Body of pancreas (tissue), 4 donors: ENCODE measurements around the gene THSD4. TPM values are rescaled to one million over a fixed set of nuclear protein-coding genes. Genes with fewer than 3 reads are reported as not detected.

ENCODE experiments used
- ATAC-seq: fragments of 150-250 bp; one replicate; pipeline ENCODE4 v1.9.1; 2016
- DNase-seq, 4 donors: peaks; one replicate each; pipeline ENCODE4 v3.0.0-alpha.2; 2019
- H3K27ac ChIP-seq, 4 donors: fragments of 200-600 bp; sonication (generic); 1 replicate in 3 of 4; 2 replicates in 1 of 4; pipeline versions ENCODE4 v1.5.1 to v1.6.1; 2016 to 2019; ENCODE audit warnings: mild to moderate bottlenecking in 1 of 4, mixed read lengths in 1 of 4, moderate library complexity in 1 of 4
- H3K27me3 ChIP-seq, 2 donors: fragments of 200-600 bp; sonication (generic); one replicate each; pipeline ENCODE4 v1.6.0; 2016; ENCODE audit warnings: mild to moderate bottlenecking in 1 of 2
- H3K36me3 ChIP-seq, 2 donors: fragments of 200-600 bp; sonication (generic); replicated peaks in 1 of 2; 2 replicates each; pipeline ENCODE4 v1.5.1; 2016; ENCODE audit warnings: low read depth in 2 of 2; ENCODE audit not compliant: insufficient read depth in 1 of 2
- H3K4me1 ChIP-seq: fragments of 200-600 bp; sonication (generic); one replicate; pipeline ENCODE4 v1.6.0; 2016
- H3K4me3 ChIP-seq, 2 donors: fragments of 200-600 bp; sonication (generic); 1 replicate in 1 of 2; 2 replicates in 1 of 2; pipeline ENCODE4 v1.5.1; 2016 to 2019
- H3K9me3 ChIP-seq, 3 donors: fragments of 200-600 bp; sonication (generic); 1 replicate in 2 of 3; 2 replicates in 1 of 3; pipeline ENCODE4 v1.5.1; 2016
- POLR2A ChIP-seq, 3 donors: fragments of 450-650 bp; IDR thresholded peaks; one replicate each; pipeline ENCODE4 v1.6.1; 2016; ENCODE audit warnings: antibody characterized with exemption in 3 of 3, mild to moderate bottlenecking in 2 of 3
- WGBS, 2 donors: methylation state at CpG; one replicate each; pipeline ENCODE4 v1.1.5; 2017; 5-methylcytosine and 5-hydroxymethylcytosine counted together
- intact Hi-C: fragments of 100-400 bp; cut with DNase I; formaldehyde crosslinking; loops from one replicate; pipeline ENCODE4 v1.15.1; 2023
- total RNA-seq, 2 donors: library from RNA; depleted of rRNA; stranded (reverse); fragments of >200 nt; gene quantifications; one replicate each; pipeline ENCODE4 v1.1.0, GENCODE V29; 2016
- TF ChIP-seq, protein P1 (sequence below), 7 experiments: fragments of 450-650 bp in 4 of 7; fragments of 200-600 bp in 3 of 7; sonication (generic) in 3 of 7; IDR thresholded peaks; one replicate each; pipeline ENCODE4 v1.5.1; 2016 to 2019; ENCODE audit warnings: antibody characterized with exemption in 7 of 7

THSD4 gene
- total RNA-seq, 2 donors from 2014 or later, result 12.9 to 16.1 TPM

DNA sequence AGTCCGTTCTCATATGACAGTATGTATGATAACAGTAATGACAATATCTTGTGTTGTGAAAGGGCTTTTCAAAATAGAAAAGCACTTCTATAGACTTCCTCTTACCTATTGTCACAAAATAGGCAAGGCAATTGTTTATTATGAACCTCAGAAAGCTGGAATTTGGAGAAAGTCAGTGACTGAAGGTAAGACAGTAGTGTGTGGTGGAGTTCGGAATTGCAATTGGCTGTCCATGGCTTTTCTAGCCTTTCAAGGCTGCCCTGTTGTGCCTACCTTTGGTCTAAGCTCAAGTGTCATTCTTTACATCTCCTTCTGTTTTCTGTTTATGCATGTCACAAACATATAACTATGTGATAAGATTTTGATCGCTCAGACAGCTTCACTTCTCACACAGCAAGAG is 475.8 kb downstream of the THSD4 start:
- Histone ChIP-seq H3K36me3 (no peaks in the 10 kb centered on the region), H3K27ac (no peak overlapping the region), H3K9me3 (no peaks in the 10 kb centered on the region), H3K4me3 (no peak overlapping the region), H3K27me3 (no peaks in the 10 kb centered on the region), H3K4me1 (no peaks in the 10 kb centered on the region)
- intact Hi-C loops, result no loop called here
- no peak for TF ChIP-seq POLR2A (IDR thresholded peaks at IDR 0.05)
- TF ChIP-seq, protein P1, sequence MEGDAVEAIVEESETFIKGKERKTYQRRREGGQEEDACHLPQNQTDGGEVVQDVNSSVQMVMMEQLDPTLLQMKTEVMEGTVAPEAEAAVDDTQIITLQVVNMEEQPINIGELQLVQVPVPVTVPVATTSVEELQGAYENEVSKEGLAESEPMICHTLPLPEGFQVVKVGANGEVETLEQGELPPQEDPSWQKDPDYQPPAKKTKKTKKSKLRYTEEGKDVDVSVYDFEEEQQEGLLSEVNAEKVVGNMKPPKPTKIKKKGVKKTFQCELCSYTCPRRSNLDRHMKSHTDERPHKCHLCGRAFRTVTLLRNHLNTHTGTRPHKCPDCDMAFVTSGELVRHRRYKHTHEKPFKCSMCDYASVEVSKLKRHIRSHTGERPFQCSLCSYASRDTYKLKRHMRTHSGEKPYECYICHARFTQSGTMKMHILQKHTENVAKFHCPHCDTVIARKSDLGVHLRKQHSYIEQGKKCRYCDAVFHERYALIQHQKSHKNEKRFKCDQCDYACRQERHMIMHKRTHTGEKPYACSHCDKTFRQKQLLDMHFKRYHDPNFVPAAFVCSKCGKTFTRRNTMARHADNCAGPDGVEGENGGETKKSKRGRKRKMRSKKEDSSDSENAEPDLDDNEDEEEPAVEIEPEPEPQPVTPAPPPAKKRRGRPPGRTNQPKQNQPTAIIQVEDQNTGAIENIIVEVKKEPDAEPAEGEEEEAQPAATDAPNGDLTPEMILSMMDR (IDR thresholded peaks at IDR 0.05), result no peak
- 85% methylated on average over 3 of the region's 3 CpGs for WGBS, 2 donors
- ATAC-seq, result no peak
- DNase-seq, result no peak

DNA sequence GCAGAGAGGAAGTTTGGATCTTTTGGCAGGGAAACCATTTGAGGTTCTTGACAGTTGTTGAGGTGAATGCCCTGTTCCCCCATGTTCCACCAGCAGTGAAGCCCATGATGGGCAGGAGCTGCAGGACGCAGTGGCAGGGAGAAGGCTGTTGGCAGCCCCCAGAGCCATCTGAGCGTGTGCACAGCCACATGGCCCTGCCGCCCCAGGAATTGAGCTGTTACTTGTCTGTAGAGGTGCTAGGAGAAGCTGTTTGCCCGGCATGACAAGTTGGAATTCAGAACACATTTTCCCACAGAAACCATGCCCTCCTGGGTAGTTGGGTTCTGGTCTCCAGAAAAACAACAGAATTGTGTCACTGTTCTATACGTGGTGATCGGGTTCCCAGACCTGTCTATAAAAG is 476.9 kb downstream of the THSD4 start:
- Histone ChIP-seq H3K9me3 (no peaks in the 10 kb centered on the region), H3K4me3 (no peak overlapping the region), H3K27ac (no peak overlapping the region), H3K4me1 (no peaks in the 10 kb centered on the region), H3K27me3 (no peaks in the 10 kb centered on the region), H3K36me3 (no peaks in the 10 kb centered on the region)
- DNase-seq (no peak), ATAC-seq (no peak)
- intact Hi-C loops, result no loop called here
- TF ChIP-seq, protein P1 (IDR thresholded peaks at IDR 0.05), result no peak
- no peak for TF ChIP-seq POLR2A (IDR thresholded peaks at IDR 0.05)
- 67 to 69% methylated on average over 4 to 6 of the region's 6 CpGs for WGBS, 2 donors

DNA sequence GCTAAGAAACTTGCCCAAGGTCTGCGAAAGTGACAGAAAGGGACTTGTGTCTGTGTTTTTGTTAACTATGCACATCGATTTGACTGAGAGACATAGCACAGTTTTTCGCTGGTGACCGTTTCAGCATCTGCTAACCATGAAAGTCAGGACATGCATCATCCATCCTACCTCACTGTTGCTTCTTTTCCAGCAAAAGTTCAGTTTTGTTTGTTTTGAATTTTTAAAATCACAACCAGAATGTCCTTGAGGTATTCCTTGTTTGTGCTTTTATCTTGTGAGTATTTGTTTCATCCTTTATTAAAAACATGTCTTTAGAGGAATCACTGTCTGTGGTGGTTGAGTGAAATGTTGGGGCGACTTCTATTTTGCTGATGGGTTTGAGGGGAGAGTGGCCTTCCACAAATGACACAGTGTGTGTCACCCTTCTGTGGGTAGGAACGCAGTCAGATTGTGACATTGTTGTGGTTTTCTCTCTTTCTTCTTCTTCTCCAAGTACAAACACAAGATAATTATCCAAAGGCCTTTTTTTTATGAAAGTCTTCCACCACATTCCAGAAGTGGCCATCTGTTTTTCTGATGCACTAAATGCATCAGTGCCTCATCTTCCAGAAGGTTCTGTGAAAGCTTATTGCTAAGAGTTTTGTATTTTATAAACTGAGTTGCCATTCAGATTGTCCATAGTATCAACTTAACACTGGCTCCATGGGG is 480.7 kb downstream of the THSD4 start:
- 85 to 88% methylated on average over 6 of the region's 6 CpGs for WGBS, 2 donors
- no peak overlapping the region for H3K4me3 ChIP-seq
- no peak overlapping the region for H3K27ac ChIP-seq
- no peaks in the 10 kb centered on the region for H3K36me3 ChIP-seq
- ATAC-seq (peak; percentile 15), DNase-seq (no peak)
- no peaks in the 10 kb centered on the region for H3K27me3 ChIP-seq
- no peak for TF ChIP-seq POLR2A (IDR thresholded peaks at IDR 0.05)
- TF ChIP-seq, protein P1 (IDR thresholded peaks at IDR 0.05), result no peak
- intact Hi-C loops, result no loop called here
- H3K4me1 ChIP-seq, result peaks cover 1% of the 10 kb centered on the region
- H3K9me3 ChIP-seq, result no peaks in the 10 kb centered on the region

DNA sequence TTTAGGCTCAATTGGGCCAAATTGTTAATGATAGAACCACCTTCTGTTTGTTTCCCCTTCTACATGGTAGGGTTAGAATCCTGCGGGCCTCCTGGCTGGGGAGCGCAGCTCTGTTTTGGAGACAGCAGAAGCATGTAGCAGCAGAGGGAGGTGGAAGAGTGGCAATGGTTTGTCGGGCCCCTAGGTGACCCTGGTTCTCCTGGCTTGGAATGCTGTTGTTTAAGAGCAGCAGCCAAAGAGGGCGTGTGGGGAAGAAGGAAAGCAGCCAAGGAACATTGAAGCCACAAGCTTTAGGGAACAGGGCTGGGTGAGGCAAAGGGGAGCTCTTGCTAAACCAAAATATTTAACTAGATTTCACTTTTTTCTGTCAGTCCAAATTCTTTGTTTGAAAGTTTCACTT is 481.4 kb downstream of the THSD4 start:
- H3K27me3 ChIP-seq, result no peaks in the 10 kb centered on the region
- intact Hi-C loops, result no loop called here
- peaks cover 8% of the 10 kb centered on the region for H3K4me1 ChIP-seq
- ATAC-seq (no peak), DNase-seq (peak; percentile 13 to 33 (median 24))
- peak overlapping the region in 1 of 4 donors; percentile 21 for H3K27ac ChIP-seq
- no peaks in the 10 kb centered on the region for H3K36me3 ChIP-seq
- H3K4me3 ChIP-seq, result no peak overlapping the region
- TF ChIP-seq POLR2A (IDR thresholded peaks at IDR 0.05), result no peak
- TF ChIP-seq, protein P1 (IDR thresholded peaks at IDR 0.05), result no peak
- no peaks in the 10 kb centered on the region for H3K9me3 ChIP-seq
- 34 to 36% methylated on average over 4 of the region's 4 CpGs for WGBS, 2 donors

DNA sequence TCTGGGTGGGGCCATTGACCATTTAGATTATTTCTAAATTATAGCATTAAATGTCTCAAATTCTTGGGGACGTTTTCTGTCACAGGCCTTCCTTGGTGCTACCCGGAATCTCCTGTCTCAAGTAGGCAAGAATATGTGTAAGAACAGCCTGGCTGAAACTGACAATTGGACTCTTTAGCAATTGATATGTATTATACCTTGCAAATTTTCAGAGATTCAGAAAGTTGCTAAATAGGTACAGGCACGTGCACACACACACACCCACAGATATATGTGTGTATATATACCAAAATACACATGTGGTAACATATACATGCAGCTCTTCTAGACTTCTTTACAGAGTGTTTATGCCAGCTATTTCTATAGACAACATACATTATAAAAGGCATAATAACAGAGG is 481.9 kb downstream of the THSD4 start:
- TF ChIP-seq, protein P1 (IDR thresholded peaks at IDR 0.05), result no peak
- TF ChIP-seq POLR2A (IDR thresholded peaks at IDR 0.05), result no peak
- WGBS, 2 donors, result 79 to 83% methylated on average over 3 of the region's 3 CpGs
- H3K4me1 ChIP-seq, result peaks cover 11% of the 10 kb centered on the region
- no peak overlapping the region for H3K4me3 ChIP-seq
- H3K27ac ChIP-seq, result no peak overlapping the region
- no peaks in the 10 kb centered on the region for H3K9me3 ChIP-seq
- no peak for DNase-seq
- H3K27me3 ChIP-seq, result no peaks in the 10 kb centered on the region
- intact Hi-C loops, result no loop called here
- no peaks in the 10 kb centered on the region for H3K36me3 ChIP-seq
- no peak for ATAC-seq
